8988T (cell line): ENCODE results near the gene GSN.

Experiments
- DNase-seq: peaks from one replicate; pipeline ENCODE4 v3.0.0; 2011

GSN gene

DNA sequence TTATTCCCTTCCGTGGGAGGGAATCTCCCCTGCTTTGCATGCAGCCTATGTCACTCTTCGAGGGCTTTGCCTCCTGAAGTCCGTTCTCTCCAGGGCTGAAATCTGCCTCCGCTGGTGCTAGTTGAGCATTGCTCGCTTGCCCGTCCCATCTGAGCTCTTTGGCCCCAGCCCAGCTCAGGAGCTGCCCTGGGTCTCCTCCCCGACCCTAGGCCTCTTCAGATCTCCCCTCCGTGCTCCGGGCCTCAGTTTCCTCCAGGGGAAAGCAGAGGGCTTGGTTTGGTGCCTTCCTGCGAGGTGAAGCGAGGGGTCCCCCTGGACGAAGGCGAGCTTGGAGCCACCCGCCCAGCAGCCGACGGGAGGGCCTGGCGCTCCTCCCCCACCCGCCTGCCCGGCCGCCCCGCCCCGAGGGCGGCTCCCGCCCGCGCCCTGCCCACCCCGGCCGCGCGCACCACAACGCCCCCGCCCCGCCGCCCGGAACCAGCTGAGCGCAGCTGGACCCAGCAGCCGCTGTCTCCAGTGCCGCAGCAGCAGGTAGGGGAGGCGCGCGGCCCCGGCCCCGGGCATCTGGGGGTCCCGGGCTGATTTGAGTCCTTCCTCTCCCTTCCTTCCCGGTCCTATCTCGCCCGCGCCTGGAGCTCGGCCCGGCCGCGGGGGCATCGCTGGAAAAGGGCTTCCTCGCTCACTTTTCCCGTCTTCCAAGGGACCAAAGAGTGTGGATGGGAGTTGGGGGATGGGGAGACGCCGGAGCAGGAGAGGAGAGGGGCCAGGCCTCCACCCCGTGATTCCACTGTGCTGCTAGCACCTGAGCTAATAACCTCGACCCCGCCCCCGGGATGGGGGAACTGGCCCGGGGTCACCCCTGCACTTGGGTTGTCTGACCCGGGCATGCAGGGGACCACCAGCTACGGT, at the start of gene GSN:
Gene GSN, plus strand, starts transcription at position 474 of the 909 bp plus-strand sequence. CDS start 33,810 bp downstream, outside the sequence.
- DNase-seq: peak; percentile 70

- DNase-seq: no peak
These were observed 49.5 kb upstream of the GSN start for GRCh38 chr9:121218357-121219027.

DNA sequence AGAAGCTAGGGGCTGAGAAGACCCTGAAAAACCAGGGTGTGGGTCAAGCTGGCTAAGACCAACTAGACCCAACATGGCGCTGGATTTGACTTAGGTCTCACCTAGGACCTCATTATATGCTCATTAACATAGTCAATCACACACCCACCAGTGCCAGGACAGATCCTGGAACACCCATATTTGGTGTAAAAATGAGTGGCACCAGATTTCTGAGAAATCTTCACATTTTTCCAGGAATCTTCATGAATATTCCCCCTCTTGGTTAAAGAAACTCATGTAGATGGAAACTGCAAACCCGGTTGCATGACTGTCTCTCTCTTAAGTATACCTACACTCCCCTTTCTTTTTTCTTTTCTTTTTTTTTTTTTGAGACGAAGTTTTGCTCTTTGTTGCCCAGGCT, 48.4 kb upstream of the GSN start:
- no peak for DNase-seq

DNA sequence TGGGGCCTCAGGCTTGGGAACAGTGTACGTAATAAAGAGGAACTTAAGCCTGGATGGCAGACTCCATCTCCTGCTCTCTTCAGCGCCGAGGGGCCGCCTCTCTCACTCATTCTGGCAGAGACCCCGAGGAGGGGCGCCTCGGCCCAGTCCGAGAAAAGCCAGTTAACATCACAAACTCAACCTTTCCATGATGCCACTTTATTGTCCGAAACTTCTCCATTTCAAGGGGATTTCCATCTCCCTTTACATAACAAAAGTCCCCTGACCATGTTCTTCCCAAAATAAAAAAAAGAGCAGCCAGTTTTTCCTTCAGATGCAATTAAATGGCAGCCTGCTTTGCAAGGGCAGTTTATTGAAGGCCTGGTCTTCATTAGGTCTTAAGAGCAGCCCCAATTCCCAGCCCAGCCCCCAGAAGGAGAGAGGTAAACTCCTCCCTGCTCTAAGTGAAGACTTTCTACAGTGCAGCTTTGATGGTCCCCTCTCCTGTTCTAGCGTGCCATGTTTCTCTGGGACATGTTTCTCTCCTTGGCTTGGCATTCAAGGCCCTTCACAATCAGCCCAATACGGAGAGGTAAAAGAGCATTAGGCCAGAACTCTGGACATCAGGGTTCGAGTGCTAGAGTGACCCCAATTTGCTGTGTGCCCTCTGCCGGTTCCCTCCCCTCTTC, 46.8 kb upstream of the GSN start:
- DNase-seq: no peak

- DNase-seq: no peak
These were observed 46.3 kb upstream of the GSN start for GRCh38 chr9:121221664-121222055.

GRCh38 chr9:121222524-121223171, 45.3 kb upstream of the GSN start:
- DNase-seq: no peak

DNA sequence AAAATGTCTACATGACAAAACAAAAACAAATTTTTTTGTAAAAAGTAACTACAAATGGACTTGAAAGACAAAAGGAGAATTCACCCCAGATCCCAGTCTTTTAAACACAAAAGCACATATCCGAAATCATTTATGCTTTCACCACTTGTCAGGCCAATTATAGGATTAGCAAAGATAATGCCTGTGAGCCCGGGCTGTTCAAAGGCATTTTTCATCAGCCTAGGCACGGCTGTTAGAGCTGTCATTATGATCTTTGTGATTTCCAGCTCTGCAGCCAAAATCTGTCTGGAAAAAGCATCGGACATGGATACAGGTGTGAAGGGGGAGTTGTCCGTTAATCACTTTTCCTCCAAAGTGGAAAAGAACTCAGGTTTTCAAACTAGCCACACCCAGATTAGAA, 42.7 kb upstream of the GSN start:
- DNase-seq: no peak

- DNase-seq: no peak
These were observed 41.8 kb upstream of the GSN start for GRCh38 chr9:121226175-121226574.

GRCh38 chr9:121227862-121228261, 40.1 kb upstream of the GSN start:
- DNase-seq: no peak

DNA sequence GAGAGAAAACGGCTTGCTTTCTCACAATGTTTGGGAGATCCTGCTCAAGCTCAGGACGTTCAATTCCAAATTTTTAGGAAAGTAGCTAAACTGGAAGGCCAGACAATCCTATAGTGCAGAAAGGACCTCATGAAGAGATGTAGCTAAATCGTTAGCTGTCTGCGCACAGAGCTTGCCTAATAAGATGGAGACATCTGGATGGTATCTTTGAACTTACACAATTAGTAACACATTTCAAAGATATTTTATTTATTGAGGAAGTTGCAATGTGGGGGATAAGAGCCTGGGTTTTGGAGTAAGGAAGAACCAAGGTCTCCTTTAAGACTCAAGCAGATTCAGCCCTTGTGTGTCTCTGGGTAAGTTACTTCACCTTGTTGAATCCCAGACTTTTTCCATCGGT, 37.7 kb upstream of the GSN start:
- DNase-seq: no peak

DNA sequence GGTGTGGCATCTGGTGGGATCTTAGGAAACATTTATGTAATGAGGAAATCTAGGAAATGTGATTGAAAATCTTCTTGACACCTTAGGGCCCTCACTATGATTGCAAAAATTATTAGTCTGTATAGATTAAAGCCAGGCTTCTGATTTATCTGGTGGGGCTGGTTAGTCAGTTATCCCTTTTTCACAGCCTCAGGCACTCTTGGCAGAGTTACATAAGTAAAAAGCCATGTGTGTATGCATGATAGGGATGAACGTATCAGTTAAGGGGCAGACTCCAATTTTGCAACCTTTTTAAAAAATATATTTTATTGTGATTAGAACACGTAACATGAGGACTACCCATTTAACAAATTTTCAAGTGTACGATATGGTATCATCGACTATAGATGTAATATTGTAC, 35.7 kb upstream of the GSN start:
- DNase-seq: no peak

DNA sequence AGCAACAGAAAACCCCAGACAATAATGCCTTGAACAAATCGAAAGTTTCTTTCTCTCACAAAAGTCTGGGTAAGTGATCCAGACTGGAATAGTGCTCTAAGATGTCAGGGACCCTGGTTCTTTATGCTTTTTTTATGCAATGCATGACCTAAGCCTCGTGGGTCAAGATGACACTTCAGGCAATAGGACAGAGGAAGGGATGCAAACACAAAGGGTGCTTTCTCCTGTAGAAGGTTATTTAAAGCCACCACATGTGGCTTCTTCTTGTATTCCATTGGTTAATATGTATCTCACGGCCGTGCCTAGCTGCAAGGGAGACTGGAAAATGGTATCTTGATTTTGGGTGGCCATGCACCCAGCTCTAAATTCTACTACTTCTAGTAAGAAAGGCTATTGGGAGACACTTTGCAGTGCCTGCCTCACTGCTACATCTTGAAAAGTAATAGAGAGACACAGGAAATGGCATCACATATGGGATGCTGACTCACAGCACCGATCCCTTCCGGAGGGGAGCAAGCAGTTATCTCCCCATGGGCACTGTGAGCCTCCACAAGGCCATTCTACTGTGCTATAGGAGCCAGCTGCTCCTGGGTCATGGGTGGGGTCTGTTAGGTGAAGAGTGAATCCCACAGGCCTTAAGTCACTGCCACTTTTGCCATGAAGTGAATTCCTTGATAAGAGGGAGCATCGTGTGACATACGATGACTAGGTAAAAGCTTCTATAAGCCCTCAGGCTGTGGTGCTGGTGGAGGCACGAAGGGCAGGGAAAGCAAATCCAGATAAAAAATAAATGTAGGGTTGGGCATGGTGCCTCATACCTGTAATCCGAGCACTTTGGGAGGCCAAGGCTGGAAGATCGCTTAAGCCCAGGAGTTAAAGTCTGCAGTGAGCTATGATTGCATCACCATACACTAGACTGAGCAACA, 33.8 kb upstream of the GSN start:
- no peak for DNase-seq

DNA sequence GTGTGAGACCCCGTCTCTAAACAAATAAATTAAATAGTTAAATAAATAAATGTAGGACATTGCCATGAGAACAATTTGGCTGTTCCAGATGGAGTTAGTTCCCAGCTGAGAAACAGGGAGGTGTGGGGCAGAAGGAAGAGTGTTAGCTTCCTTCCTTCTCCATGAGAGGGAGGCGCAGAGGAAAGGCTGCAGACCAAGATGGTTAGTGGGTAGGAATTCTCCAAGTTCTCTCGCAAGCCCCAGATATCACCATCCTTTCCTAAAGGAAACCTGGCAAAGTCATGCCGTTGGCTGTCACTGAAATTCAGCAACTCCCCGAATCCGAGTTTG, 33.2 kb upstream of the GSN start:
- DNase-seq: no peak

DNA sequence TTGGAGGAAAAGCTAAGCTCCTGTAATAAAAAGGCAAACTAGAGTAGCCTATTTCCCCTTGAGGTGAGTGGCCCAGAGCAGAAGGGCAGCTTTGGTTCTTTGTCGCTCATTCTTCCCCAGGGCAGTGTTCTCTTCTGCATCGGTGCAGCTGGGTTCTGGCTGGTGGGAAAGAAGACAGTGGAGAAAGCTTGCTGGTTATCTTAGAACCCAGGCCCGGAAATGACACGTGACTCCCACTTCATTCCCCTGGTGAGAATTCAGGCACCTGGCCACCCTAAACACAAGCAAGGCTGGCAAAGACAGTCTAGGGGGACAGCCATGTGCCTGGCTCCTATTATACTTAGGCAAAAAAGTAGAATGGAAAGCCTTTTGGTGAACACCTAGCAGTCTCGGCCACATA, 32.5 kb upstream of the GSN start:
- no peak for DNase-seq

- DNase-seq: no peak
These were observed 30.0 kb upstream of the GSN start for GRCh38 chr9:121237916-121238315.

DNA sequence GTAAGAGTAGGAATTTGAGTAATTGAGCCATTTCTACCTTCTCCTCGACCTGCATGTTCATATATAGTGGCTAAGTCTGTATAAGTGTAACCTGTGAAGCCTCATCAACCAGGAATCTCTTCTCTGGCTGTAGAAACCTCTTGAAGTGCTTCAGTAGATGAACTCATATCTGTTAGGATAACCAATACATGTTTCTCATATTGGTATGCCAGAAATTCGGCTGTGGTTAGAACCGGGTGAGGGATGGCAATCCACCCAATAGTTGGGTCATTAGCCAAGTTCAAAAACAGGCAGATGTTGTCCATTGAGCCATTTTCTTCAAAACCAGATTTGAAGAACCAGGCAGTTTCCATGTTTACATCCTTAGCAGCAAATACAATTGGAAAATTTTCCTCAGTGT, 28.9 kb upstream of the GSN start:
- no peak for DNase-seq

DNA sequence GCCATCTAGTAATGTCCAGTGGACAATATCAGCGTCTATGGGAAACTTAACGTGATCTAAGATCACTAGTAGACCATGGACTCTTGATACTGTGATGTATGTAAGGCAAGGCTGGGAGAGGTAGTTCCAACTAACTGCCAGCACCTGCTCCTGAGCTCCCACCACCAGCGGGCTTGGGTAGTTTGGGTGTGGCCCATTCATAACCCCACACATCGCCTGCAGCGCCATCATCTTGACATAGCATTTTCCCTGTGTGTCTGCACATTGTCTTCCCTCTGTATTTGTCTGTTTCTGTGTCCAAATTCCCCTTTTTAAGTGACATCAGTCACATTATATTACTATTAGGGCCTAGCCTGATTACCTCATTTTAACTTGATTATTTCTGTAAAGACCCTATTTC, 28.1 kb upstream of the GSN start:
- DNase-seq: no peak

- DNase-seq: no peak
These were observed 27.4 kb upstream of the GSN start for GRCh38 chr9:121240472-121241135.

GRCh38 chr9:121242219-121242958, 25.6 kb upstream of the GSN start:
- no peak for DNase-seq

DNA sequence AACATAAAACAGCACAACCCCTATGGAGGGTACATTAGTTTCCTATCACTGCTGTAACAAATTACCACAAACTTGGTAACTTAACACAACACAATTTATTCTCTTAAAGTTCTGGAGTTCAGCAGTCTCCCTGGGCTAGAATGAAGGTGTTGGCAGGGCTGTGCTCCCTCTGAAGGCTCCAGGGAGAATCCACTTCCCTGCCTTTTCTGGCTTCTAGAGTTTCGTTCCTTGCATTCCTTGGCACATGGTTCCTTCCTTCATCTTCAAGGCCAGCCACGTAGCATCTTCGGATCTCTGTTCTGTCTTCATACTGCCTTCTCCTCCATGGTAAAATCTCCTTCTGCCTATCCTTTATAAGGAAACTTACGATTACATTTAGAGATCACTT, 25.0 kb upstream of the GSN start:
- no peak for DNase-seq
